ENCODE measurements around the gene UNKL.

GRCh38 chr16:1340730-1341494 lies 73.6 kb downstream of the UNKL start:
- no peak for TF ChIP-seq POLR2A (IDR thresholded peaks at IDR 0.05)
- no peak for TF ChIP-seq CTCF (IDR thresholded peaks at IDR 0.05 in 4 of 5, conservative IDR thresholded peaks at IDR 0.05 in 1 of 5)
